ENCODE measurements around the gene PDS5B.

DNA sequence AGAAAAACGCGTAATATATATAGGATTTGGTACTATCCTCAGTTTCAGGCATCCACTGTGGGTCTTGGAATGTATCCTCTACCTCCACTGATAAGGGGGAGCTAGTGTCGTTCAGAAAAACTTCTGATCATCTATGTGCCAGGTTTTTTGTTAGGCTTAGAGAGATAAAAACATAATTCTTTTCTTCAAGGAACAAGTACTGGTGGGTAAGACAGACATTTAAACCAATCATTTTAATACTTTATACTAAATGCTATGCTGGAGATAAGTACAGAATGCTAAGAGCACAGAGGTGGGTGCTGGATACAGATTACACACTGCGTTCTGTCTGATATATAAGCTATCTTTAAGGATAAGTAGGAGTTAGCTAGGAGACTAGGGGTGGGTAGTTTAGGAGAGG is 166.1 kb downstream of the PDS5B start:
- no peak for TF ChIP-seq POLR2A (IDR thresholded peaks at IDR 0.05)
- TF ChIP-seq, protein P1, sequence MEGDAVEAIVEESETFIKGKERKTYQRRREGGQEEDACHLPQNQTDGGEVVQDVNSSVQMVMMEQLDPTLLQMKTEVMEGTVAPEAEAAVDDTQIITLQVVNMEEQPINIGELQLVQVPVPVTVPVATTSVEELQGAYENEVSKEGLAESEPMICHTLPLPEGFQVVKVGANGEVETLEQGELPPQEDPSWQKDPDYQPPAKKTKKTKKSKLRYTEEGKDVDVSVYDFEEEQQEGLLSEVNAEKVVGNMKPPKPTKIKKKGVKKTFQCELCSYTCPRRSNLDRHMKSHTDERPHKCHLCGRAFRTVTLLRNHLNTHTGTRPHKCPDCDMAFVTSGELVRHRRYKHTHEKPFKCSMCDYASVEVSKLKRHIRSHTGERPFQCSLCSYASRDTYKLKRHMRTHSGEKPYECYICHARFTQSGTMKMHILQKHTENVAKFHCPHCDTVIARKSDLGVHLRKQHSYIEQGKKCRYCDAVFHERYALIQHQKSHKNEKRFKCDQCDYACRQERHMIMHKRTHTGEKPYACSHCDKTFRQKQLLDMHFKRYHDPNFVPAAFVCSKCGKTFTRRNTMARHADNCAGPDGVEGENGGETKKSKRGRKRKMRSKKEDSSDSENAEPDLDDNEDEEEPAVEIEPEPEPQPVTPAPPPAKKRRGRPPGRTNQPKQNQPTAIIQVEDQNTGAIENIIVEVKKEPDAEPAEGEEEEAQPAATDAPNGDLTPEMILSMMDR (IDR thresholded peaks at IDR 0.05), result no peak
